LNCAP (cell line): ENCODE measurements around the gene AGPAT4.

ENCODE experiments used
- TF ChIP-seq, protein P1 (sequence below): fragments of 450-650 bp; IDR thresholded peaks from 2 replicates; pipeline ENCODE4 v1.5.1; 2017; ENCODE audit warnings: mild to moderate bottlenecking

The AGPAT4 gene

DNA sequence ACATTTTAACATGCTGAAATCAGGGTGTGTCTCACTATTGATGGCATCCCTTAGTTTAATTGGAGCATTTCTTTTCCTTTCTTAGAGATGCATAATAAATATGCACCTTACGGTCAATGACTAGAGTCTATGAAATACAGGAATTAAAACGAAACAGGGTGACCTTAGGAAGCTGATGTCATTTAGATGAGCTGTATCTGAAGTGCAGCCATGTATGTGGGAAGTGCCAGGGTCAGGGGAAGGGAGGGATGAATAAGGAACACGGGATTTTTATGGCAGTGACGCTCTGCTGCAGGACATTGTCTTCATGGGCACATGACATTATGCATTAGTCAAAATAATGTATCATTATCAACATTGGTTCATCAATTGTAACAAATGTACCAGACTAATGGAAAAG is 84.0 kb downstream of the AGPAT4 start:
- TF ChIP-seq, protein P1, sequence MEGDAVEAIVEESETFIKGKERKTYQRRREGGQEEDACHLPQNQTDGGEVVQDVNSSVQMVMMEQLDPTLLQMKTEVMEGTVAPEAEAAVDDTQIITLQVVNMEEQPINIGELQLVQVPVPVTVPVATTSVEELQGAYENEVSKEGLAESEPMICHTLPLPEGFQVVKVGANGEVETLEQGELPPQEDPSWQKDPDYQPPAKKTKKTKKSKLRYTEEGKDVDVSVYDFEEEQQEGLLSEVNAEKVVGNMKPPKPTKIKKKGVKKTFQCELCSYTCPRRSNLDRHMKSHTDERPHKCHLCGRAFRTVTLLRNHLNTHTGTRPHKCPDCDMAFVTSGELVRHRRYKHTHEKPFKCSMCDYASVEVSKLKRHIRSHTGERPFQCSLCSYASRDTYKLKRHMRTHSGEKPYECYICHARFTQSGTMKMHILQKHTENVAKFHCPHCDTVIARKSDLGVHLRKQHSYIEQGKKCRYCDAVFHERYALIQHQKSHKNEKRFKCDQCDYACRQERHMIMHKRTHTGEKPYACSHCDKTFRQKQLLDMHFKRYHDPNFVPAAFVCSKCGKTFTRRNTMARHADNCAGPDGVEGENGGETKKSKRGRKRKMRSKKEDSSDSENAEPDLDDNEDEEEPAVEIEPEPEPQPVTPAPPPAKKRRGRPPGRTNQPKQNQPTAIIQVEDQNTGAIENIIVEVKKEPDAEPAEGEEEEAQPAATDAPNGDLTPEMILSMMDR: no peak

DNA sequence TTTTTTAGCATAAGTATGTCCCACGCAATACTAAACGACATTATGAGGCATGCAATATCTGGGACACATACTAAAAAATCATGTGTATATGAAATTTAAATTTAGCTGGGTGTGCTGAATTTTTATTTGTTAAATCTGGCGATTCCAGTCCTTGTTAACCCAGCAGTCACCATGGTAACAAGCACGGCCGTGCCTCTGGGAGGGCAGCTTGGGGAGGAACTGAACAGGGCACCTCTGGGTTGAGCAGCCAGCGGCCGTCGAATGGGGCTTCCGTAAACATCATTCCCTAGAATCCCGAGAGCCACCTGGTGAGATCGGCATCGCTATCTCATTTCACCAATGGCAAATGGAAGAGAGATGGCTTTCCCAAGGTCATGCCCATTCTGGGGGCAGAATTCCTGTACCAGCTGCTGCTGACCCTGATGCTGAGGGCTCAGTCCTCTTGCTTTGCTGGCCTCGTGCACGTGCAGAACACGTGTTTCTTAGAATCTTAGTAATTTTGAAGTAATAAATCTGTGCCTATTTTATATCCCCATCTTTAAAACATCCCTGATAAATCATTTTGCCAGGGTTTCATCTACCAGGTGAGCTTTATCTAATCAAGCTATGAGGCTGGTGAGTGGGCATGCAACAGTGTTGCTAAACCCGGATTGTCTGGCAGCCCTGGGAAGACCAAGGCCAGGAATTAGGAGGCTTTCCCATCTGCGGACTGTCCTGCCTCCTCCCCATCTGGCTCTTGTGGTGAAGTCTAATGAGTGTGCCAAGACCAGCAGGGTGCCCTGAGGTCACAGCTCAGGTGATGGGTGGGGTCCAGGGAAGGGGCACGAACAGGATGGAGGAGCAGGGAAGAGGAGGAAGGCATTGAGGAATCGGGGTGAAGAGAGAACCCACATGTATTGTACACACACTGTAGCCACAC is 85.1 kb downstream of the AGPAT4 start:
- TF ChIP-seq, protein P1: no peak

DNA sequence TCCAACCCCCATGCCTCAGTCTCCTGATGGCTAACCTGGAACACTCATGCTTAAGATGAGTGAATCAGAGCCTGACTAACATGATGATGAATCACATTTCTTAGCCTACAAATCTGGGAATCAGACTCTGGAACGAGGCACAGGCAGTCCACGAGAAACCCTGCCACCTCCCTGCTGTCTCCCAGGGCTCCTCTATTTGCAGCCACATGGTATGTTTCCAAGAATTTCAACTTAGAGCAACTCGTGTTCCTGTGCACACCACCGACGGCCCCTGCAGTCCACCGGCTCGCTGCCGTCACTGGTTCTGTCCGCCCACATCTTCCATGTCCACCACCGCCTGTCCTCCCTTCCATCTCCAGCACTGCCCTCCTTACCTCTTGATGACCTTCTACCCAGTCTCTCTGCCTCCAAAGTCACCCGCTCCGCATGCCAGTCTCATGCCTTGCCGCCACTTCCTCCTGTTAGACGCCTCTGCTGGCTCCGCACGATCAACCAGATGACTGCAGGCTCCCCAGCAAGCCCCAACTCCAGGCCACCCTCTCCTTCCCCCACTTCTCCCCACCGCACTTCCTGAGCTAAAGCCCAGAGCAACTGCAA is 87.6 kb downstream of the AGPAT4 start:
- TF ChIP-seq, protein P1: no peak

DNA sequence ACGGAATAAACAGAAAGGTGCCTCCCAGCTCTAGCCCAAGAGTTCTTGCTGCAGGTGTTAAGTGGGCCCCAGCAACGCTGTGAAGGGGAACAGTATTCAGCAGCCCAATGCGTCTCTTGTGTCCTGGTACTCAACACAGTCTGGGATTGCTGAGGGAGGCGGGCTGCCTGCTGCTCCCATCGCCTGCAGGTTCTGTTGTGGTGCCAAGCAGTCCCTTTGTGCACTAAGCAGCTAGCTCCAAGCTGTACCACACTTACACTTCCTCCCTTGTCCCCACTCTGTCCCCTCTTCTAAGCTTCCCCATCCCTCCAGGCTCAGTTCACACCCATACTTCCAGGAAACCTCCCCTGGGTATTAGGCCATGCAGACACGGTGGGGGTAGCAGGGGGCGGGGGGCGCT is 92.7 kb downstream of the AGPAT4 start:
- TF ChIP-seq, protein P1: no peak

DNA sequence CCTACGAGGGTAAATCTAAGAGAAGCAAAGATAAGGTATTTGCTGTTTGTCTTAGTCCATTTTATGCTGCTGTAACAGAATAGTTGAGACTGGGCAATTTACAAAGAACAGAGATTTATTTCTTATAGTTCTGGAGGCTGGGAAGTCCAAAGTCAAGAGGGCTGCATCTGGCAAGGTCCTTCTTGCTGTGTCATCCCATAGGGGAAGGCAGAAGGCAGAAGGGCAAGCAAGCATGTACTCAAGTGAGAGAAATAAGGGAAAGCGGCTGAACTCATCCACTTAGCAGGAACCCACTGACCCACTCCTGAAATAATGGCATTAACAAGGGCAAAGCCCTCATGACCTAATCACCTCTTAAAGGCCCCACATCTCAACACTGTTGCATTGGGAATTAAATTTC is 102.7 kb downstream of the AGPAT4 start:
- TF ChIP-seq, protein P1: no peak

DNA sequence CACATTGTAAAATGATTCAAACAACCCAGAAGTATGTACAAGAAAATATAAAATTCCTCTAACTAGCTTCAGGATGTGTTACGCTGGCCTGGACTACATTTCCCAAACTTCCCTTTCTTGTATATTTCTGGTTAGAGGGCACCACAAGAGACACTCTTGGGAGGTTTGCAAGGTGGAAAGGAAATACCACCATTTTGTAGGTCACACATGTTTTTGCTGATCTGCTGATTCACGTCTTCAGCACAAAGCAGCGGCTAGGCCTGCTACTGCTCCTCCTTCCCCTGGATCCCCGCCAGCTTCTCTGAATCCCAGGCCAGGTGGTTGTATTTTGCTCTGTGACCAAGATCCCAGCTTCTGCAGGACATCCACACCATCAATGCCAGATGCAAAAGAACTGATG is 104.2 kb downstream of the AGPAT4 start:
- TF ChIP-seq, protein P1: no peak

DNA sequence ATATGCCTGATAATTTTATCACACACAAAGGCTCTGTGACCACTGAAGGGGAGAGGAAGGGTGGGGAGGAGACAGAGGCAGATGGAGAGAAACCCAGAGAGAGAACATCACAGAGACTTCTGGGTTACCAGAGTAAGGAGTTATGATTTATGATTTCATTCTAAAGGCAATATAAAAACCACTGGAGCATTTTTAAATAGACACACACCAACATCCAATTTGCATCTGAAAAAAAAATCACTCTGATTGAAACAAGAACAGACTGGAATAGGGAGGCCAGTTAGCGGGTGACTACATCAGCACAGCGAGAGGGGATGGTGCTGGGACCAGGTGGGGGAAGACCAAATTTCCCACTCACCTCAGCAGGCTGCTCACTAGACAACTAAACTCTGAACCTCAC is 104.8 kb downstream of the AGPAT4 start:
- TF ChIP-seq, protein P1: no peak
